Endothelial cell (in vitro differentiated cells): ENCODE measurements around the gene TMEM26. TPM values are rescaled to one million over a fixed set of nuclear protein-coding genes. Genes with fewer than 3 reads are reported as not detected.

ENCODE experiments used
- DNase-seq: peaks from one replicate; pipeline ENCODE4 v3.0.0; 2021; ENCODE audit warnings: low spot score
- H3K27ac Mint-ChIP-seq: one replicate; pipeline ENCODE4 v1.8.0; 2021; ENCODE audit warnings: mixed read lengths, inconsistent platforms; ENCODE audit not compliant: unreplicated experiment
- H3K27me3 Mint-ChIP-seq: one replicate; pipeline ENCODE4 v1.8.0; 2021; ENCODE audit warnings: mild to moderate bottlenecking, moderate library complexity, mixed read lengths, inconsistent platforms; ENCODE audit not compliant: unreplicated experiment
- H3K36me3 Mint-ChIP-seq: one replicate; pipeline ENCODE4 v1.8.0; 2021; ENCODE audit warnings: mild to moderate bottlenecking, low read depth, mixed read lengths, inconsistent platforms; ENCODE audit not compliant: unreplicated experiment
- H3K4me1 Mint-ChIP-seq: one replicate; pipeline ENCODE4 v1.8.0; 2021; ENCODE audit warnings: mild to moderate bottlenecking, mixed read lengths, inconsistent platforms; ENCODE audit not compliant: unreplicated experiment
- H3K4me3 Mint-ChIP-seq: one replicate; pipeline ENCODE4 v1.8.0; 2021; ENCODE audit warnings: mild to moderate bottlenecking, mixed read lengths, inconsistent platforms; ENCODE audit not compliant: unreplicated experiment
- H3K9me3 Mint-ChIP-seq: one replicate; pipeline ENCODE4 v1.8.0; 2021; ENCODE audit warnings: mixed read lengths, inconsistent platforms; ENCODE audit not compliant: unreplicated experiment
- CTCF ChIP-seq: fragments of 200-600 bp; sonication (generic); IDR thresholded peaks from one replicate; pipeline ENCODE4 v1.5.0; 2021; ENCODE audit warnings: antibody characterized with exemption; ENCODE audit not compliant: unreplicated experiment
- total RNA-seq: library from RNA; stranded (reverse); fragmentation: NEBNext Ultra II Directional; extraction: Animal tissue kit (Norgen Biotek cat#: 25700); gene quantifications from one replicate; pipeline ENCODE4 v1.2.1, GENCODE V29; 2021; ENCODE audit not compliant: unreplicated experiment

The TMEM26 gene
- total RNA-seq, 1 donor from 2014 or later, result 0.15 TPM

DNA sequence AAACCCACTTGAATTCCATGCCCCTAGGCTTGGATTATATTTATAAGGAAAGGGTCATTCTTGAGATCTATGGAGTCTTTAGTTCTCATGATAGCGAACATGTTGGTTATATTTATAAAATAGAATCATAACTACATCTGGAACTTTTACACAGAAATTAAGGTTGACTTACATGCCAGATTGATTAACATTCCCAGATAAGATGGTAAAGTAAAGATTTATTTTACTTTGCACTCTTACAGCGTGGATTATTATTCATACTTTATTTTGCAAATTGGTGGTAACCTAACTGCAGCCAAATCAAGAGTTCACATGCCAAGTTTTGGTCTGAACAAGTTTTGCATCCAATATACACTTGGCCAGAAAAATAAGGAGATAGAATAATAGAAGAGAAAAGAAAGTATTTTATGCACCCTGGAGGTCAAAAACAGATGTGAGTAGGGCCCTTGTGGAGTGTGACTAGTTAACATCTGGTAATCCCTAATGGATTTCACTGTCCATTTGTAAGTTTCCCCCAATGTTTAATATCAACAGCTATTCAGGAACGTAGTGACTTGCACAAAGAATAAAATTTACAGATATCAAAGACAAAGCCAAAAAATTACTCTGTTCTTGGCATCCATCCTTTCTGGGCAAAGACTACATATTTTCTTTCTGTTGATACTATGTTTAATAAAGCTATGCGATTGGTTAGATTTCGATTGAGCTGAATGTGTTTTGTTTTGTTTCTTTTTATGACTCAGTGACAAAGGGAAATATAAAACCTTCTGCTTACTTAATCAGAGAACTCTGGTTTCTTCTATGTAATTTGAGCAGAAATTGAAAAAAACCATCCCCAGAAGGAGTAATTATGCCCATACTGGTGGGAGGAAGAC is 10.1 kb upstream of the TMEM26 start:
- H3K27me3 Mint-ChIP-seq, result peaks cover 2% of the 10 kb centered on the region
- no peak overlapping the region for H3K27ac Mint-ChIP-seq
- peaks cover 16% of the 10 kb centered on the region for H3K4me1 Mint-ChIP-seq
- TF ChIP-seq CTCF, result no peak
- H3K4me3 Mint-ChIP-seq, result no peak overlapping the region
- no peaks in the 10 kb centered on the region for H3K36me3 Mint-ChIP-seq
- no peaks in the 10 kb centered on the region for H3K9me3 Mint-ChIP-seq
- DNase-seq, result no peak

DNA sequence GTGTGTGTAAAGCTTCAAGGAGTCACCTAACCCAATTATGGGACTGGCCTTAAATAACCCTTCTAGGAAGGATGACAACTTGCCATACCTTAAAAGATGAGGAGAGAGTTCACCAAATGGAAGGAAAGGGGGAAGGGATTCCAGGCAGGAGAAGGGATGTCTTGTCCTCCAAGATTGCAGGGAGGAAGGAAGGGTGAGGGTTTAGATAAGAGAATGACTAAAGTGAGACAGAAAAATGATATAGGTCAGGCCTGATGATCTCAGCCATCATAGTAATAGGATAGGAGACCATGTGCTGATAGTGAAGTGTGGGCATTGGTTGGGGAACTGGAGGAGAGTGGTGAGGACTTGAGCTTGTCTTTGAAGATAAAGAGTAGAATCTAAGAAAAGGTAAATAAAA is 7.7 kb upstream of the TMEM26 start:
- DNase-seq, result no peak
- Mint-ChIP-seq H3K36me3 (no peaks in the 10 kb centered on the region), H3K27ac (peak overlapping the region; percentile 33), H3K9me3 (no peaks in the 10 kb centered on the region), H3K27me3 (peaks cover 2% of the 10 kb centered on the region), H3K4me1 (peaks cover 18% of the 10 kb centered on the region), H3K4me3 (no peak overlapping the region)
- TF ChIP-seq CTCF, result no peak

DNA sequence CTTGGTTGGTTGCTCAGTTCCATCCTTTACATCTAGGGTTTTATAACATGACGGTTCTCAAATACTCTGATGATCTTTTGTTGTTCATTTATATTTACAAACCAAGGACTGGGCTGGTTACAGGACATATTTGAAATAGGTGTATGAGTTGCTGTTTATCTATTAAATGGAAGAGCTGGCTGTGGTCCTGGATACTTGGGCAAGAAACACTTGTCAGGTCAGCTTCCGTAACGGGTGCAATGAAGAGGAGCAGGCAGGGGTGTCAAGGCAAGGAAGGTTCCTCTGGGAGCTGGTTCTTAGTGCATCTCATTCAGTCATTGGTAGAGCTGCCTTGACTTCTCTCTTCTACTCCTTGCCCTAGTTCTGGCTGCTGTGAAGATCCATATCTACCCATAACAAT is 4.8 kb upstream of the TMEM26 start:
- Mint-ChIP-seq H3K4me3 (no peak overlapping the region), H3K9me3 (no peaks in the 10 kb centered on the region), H3K36me3 (no peaks in the 10 kb centered on the region), H3K27me3 (peaks cover 2% of the 10 kb centered on the region), H3K27ac (no peak overlapping the region), H3K4me1 (peaks cover 20% of the 10 kb centered on the region)
- TF ChIP-seq CTCF, result no peak
- no peak for DNase-seq

DNA sequence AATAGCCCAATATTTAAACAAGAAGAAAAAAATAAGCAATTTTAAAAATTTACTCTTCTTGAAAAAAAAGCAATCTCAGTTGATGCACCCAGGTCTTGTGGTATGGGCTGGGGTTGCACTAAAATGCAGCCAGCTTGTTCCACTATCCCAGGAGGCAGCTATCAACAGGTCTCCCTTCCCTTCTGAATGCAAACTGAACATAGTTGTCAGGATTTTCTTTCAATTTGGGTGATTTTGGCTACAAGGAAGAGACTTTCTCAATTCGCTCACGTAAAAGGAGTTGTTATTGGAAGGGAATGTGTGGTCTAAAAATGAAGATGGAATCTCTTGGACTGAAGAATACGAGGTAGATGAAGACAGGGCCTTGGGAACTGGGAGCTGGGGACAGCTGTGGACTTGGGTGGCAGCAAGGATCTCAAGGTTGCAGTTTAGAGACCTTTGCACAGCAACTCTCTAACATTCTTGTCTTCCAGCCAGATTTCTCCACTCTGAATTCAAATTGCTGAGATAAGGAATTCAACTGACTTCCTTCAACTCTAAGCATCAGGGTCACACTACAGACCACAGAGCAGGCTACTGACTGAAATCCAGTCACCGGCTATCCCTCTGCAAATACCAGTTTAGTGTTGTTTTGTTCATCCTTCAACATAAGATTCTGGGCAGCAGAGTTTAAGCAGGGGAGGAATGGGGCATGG is 3.1 kb upstream of the TMEM26 start:
- no peaks in the 10 kb centered on the region for H3K9me3 Mint-ChIP-seq
- peaks cover 16% of the 10 kb centered on the region for H3K4me1 Mint-ChIP-seq
- DNase-seq, result no peak
- no peak for TF ChIP-seq CTCF
- H3K27ac Mint-ChIP-seq, result no peak overlapping the region
- peaks cover 3% of the 10 kb centered on the region for H3K27me3 Mint-ChIP-seq
- no peak overlapping the region for H3K4me3 Mint-ChIP-seq
- H3K36me3 Mint-ChIP-seq, result no peaks in the 10 kb centered on the region

- peaks cover 3% of the 10 kb centered on the region for H3K27me3 Mint-ChIP-seq
These were observed 2.5 kb upstream of the TMEM26 start for GRCh38 chr10:61455656-61456055.

More at GRCh38 chr10:61455656-61456055, 2.5 kb upstream of the TMEM26 start:
- DNase-seq, result no peak
- no peaks in the 10 kb centered on the region for H3K36me3 Mint-ChIP-seq
- H3K4me1 Mint-ChIP-seq, result peaks cover 10% of the 10 kb centered on the region
- H3K9me3 Mint-ChIP-seq, result no peaks in the 10 kb centered on the region
- no peak for TF ChIP-seq CTCF
- no peak overlapping the region for H3K27ac Mint-ChIP-seq
- no peak overlapping the region for H3K4me3 Mint-ChIP-seq
